Activated CD8-positive, alpha-beta memory T cell treated with anti-CD3 and anti-CD28 coated beads, Interleukin-2, amount 50 U/mL, for 4 hours (primary cell): ENCODE results near the gene PFN4.
"Not testable (repeated sequence)": the region's sequence is repeated elsewhere in the genome, so short reads cannot be mapped to it uniquely, and the experiment has no call there.

ENCODE experiments used
- DNase-seq: peaks from one replicate; pipeline ENCODE4 v3.0.0-alpha.2; 2020

The PFN4 gene

GRCh38 chr2:24123195-24123921 lies at the start of gene PFN4, which contains the start of gene FAM228B:
TSS of gene PFN4 (minus strand) at chr2:24123334. CDS start at chr2:24122535, 799 bp downstream.
TSS of gene FAM228B (plus strand) at chr2:24123469. CDS start at chr2:24124362, 893 bp downstream.
- DNase-seq, result peak; percentile 66

- DNase-seq, result no peak
Measured at GRCh38 chr2:24169023-24169422, 45.9 kb upstream of the PFN4 start.

- DNase-seq, result peak; percentile 44
Measured at GRCh38 chr2:24164416-24164973, 41.4 kb upstream of the PFN4 start.

- DNase-seq, result no peak
Measured at GRCh38 chr2:24163601-24164000, 40.5 kb upstream of the PFN4 start.

GRCh38 chr2:24163186-24163585 lies 40.1 kb upstream of the PFN4 start:
- DNase-seq, result no peak

GRCh38 chr2:24162494-24162893 lies 39.4 kb upstream of the PFN4 start:
- no peak for DNase-seq

- no peak for DNase-seq
Measured at GRCh38 chr2:24160761-24161160, 37.6 kb upstream of the PFN4 start.

GRCh38 chr2:24159708-24160107 lies 36.6 kb upstream of the PFN4 start:
- no peak for DNase-seq

GRCh38 chr2:24158131-24158530 lies 35.0 kb upstream of the PFN4 start:
- DNase-seq, result no peak

- DNase-seq, result no peak
Measured at GRCh38 chr2:24153478-24153877, 30.3 kb upstream of the PFN4 start.

- DNase-seq, result no peak
Measured at GRCh38 chr2:24152413-24153197, 29.5 kb upstream of the PFN4 start.

- DNase-seq, result no peak
Measured at GRCh38 chr2:24147364-24147763, 24.2 kb upstream of the PFN4 start.

- not testable (repeated sequence) for DNase-seq
Measured at GRCh38 chr2:24140305-24140704, 17.2 kb upstream of the PFN4 start.

GRCh38 chr2:24132543-24132942 lies 9.4 kb upstream of the PFN4 start:
- no peak for DNase-seq

- no peak for DNase-seq
Measured at GRCh38 chr2:24125956-24126355, 2.8 kb upstream of the PFN4 start.

GRCh38 chr2:24123922-24124580 lies 917 bp upstream of the PFN4 start:
- DNase-seq, result no peak

- no peak for DNase-seq
Measured at GRCh38 chr2:24122366-24123194, 554 bp downstream of the PFN4 start.

- DNase-seq, result no peak
Measured at GRCh38 chr2:24121469-24121868, 1.7 kb downstream of the PFN4 start.

- no peak for DNase-seq
Measured at GRCh38 chr2:24121066-24121465, 2.1 kb downstream of the PFN4 start.

- DNase-seq, result no peak
Measured at GRCh38 chr2:24117902-24118301, 5.2 kb downstream of the PFN4 start.

- DNase-seq, result no peak
Measured at GRCh38 chr2:24115057-24115456, 8.1 kb downstream of the PFN4 start.

GRCh38 chr2:24111407-24111901 lies 11.7 kb downstream of the PFN4 start:
- DNase-seq, result no peak
